AG04450 (cell line): ENCODE data around the gene SMC1B. TPM values are rescaled to one million over a fixed set of nuclear protein-coding genes. Genes with fewer than 3 reads are reported as not detected.

Source experiments
- CTCF ChIA-PET: fragments of 300-600, 350-600 bp; formaldehyde crosslinking; extraction: SDS; loops from one replicate; lab custom pipeline; 2022; ENCODE audit warnings: antibody characterized with exemption, inconsistent platforms; lab: Charles Lee
- POLR2A ChIA-PET: fragments of 350-600 bp; formaldehyde crosslinking; extraction: SDS; loops from one replicate; lab custom pipeline; 2021; ENCODE audit warnings: antibody characterized with exemption, inconsistent platforms; lab: Yijun Ruan, JAX
- DNase-seq: peaks from one replicate; pipeline ENCODE4 v3.0.0-alpha.2; 2011; ENCODE audit warnings: low read depth, low spot score
- H3K27ac ChIP-seq: one replicate; pipeline ENCODE4 v1.5.1; 2012; ENCODE audit warnings: low read depth, low read length, control low read depth
- H3K27me3 ChIP-seq: one replicate; pipeline ENCODE4 v1.6.0; 2012; ENCODE audit warnings: low read length; ENCODE audit not compliant: control insufficient read depth, insufficient read depth
- H3K4me3 ChIP-seq: 2 replicates; pipeline ENCODE4 v1.5.1; 2011; ENCODE audit warnings: mild to moderate bottlenecking, low read depth, low read length, control low read depth
- H3K9me3 ChIP-seq: 2 replicates; pipeline ENCODE4 v1.5.1; 2012; ENCODE audit warnings: low read length; ENCODE audit not compliant: control insufficient read depth, insufficient read depth
- CTCF ChIP-seq: IDR thresholded peaks from 2 replicates; pipeline ENCODE4 v1.5.1; 2011; ENCODE audit warnings: low read depth, low read length, control low read depth, inconsistent platforms
- polyA plus RNA-seq: library from polyadenylated mRNA; depleted of rRNA; stranded (reverse); fragments of >200 nt; gene quantifications from 2 replicates; pipeline ENCODE4 v1.2.3, GENCODE V29; 2011

The SMC1B gene
- polyA plus RNA-seq, 1 experiment: not detected

GRCh38 chr22:45454275-45454674 is 40.9 kb upstream of the SMC1B start:
- Histone ChIP-seq H3K4me3 (no peak overlapping the region), H3K27me3 (no peaks in the 10 kb centered on the region), H3K27ac (peak overlapping the region; percentile 47), H3K9me3 (no peaks in the 10 kb centered on the region; the same call in 1 of the 2 replicates)
- no peak for TF ChIP-seq CTCF
- DNase-seq: no peak
- ChIA-PET POLR2A (interaction anchor here (0.5 kb wide), 1 partner anchor 148 kb away, joined by 3 read pairs; no protein-coding TSS in a partner anchor), CTCF (no interaction called here)

- ChIA-PET POLR2A (no interaction called here), CTCF (no interaction called here)
- Histone ChIP-seq H3K4me3 (no peak overlapping the region), H3K27ac (peak overlapping the region; percentile 47), H3K9me3 (no peaks in the 10 kb centered on the region; the same call in 1 of the 2 replicates), H3K27me3 (no peaks in the 10 kb centered on the region)
- TF ChIP-seq CTCF: no peak
- DNase-seq: no peak
These were observed 40.4 kb upstream of the SMC1B start for GRCh38 chr22:45453764-45454163.

GRCh38 chr22:45452565-45453379 is 39.4 kb upstream of the SMC1B start:
- Histone ChIP-seq H3K27ac (peak overlapping the region; percentile 47), H3K9me3 (no peaks in the 10 kb centered on the region), H3K27me3 (no peaks in the 10 kb centered on the region), H3K4me3 (no peak overlapping the region)
- no peak for DNase-seq
- ChIA-PET CTCF (interaction anchor here (0.6 kb wide), 1 partner anchor 17 kb away, joined by 4 read pairs; no protein-coding TSS in a partner anchor), POLR2A (interaction anchor here (1.9 kb wide), 1 partner anchor 12 kb away, joined by 6 read pairs; no protein-coding TSS in a partner anchor)
- no peak for TF ChIP-seq CTCF

GRCh38 chr22:45451972-45452371 is 38.6 kb upstream of the SMC1B start:
- TF ChIP-seq CTCF: no peak

More at GRCh38 chr22:45451972-45452371, 38.6 kb upstream of the SMC1B start:
- ChIA-PET CTCF (no interaction called here), POLR2A (interaction anchor here (1.1 to 1.9 kb wide), 3 partner anchors 11 to 53 kb away, joined by 4 to 6 read pairs (median 5); no protein-coding TSS in a partner anchor)
- no peaks in the 10 kb centered on the region for H3K9me3 ChIP-seq
- no peak overlapping the region for H3K4me3 ChIP-seq
- no peak for DNase-seq
- no peaks in the 10 kb centered on the region for H3K27me3 ChIP-seq
- H3K27ac ChIP-seq: no peak overlapping the region
